ENCODE measurements around the gene OGDH.

OGDH gene

DNA sequence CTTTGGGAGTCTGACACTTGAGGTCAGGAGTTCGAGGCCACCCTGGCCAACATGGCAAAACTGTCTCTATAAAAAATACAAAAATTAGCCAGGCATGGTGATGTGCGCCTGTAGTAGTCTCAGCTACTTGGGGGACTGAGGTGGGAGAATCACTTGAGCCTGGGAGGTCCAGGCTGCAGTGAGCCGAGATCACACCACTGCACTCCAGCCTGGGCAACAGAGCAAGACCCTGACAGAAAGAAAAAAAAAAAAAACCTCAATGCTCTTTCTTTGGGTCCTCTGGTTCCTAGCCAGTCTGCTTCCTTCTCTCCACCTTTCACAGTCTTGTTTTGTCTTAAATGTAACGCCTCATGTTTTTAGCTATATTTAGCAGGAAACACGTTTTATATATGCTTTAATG, 9.4 kb downstream of the OGDH start:
- Histone ChIP-seq H2AFZ (ENCODE audit: low read depth, low read length) (no peak overlapping the region), H3K36me3 (ENCODE audit: insufficient read depth, low read length) (peaks cover 5% of the 10 kb centered on the region), H3K4me1 (ENCODE audit: insufficient read depth, low read length) (no peaks in the 10 kb centered on the region), H3K9me3 (ENCODE audit: low read length) (no peaks in the 10 kb centered on the region), H3K4me3 (ENCODE audit: low read length) (no peak overlapping the region), H3K27me3 (ENCODE audit: insufficient read depth, low read length) (no peaks in the 10 kb centered on the region)

- H3K9me3 ChIP-seq (ENCODE audit: low read length): no peaks in the 10 kb centered on the region
- H3K4me3 ChIP-seq (ENCODE audit: low read length): no peak overlapping the region
- H3K27me3 ChIP-seq (ENCODE audit: insufficient read depth, low read length): no peaks in the 10 kb centered on the region
- peaks cover 5% of the 10 kb centered on the region for H3K36me3 ChIP-seq (ENCODE audit: insufficient read depth, low read length)
- no peak overlapping the region for H2AFZ ChIP-seq (ENCODE audit: low read depth, low read length)
- no peaks in the 10 kb centered on the region for H3K4me1 ChIP-seq (ENCODE audit: insufficient read depth, low read length)
These were observed 10.1 kb downstream of the OGDH start for GRCh38 chr7:44616545-44616944.

DNA sequence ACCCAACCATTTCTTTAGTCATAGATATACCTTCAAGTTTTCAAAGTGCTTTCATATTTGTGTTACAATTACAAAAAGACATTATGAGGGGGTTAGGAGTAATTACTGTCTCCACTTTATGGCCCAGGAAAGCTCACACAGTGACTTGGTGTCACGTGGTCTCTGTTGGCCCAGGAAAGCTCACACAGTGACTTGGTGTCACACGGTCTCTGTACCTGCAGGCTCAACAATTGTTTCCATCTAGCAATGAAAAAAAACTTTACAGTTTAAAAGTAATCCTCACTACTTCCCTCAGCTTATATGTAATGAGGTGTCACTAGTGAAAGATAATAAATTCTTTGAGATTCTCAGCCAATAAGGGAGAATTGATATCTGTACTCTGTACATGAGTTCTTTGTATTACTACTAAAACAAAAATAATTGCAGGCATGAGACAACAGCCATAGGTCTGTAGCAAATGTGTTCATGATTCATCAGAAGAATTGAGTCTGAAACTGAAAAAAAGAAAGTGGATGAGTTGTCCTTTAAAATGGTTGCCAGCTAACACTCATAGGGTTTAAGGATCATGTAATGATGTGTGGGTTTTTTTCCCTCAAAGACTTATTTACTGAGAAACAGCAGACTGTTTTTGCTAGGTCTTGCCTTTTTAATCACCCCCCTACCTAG, 10.9 kb downstream of the OGDH start:
- H3K9me3 ChIP-seq (ENCODE audit: low read length): no peaks in the 10 kb centered on the region
- H3K27me3 ChIP-seq (ENCODE audit: insufficient read depth, low read length): no peaks in the 10 kb centered on the region

GRCh38 chr7:44618045-44618444, 11.6 kb downstream of the OGDH start:
- no peaks in the 10 kb centered on the region for H3K9me3 ChIP-seq (ENCODE audit: low read length)
- peaks cover 5% of the 10 kb centered on the region for H3K36me3 ChIP-seq (ENCODE audit: insufficient read depth, low read length)
- H3K27me3 ChIP-seq (ENCODE audit: insufficient read depth, low read length): no peaks in the 10 kb centered on the region
- no peak overlapping the region for H3K4me3 ChIP-seq (ENCODE audit: low read length)
- H2AFZ ChIP-seq (ENCODE audit: low read depth, low read length): no peak overlapping the region
- no peaks in the 10 kb centered on the region for H3K4me1 ChIP-seq (ENCODE audit: insufficient read depth, low read length)

More for the DNA sequence above, 10.9 kb downstream of the OGDH start:
- Histone ChIP-seq H2AFZ (ENCODE audit: low read depth, low read length) (no peak overlapping the region), H3K4me1 (ENCODE audit: insufficient read depth, low read length) (no peaks in the 10 kb centered on the region), H3K4me3 (ENCODE audit: low read length) (no peak overlapping the region), H3K36me3 (ENCODE audit: insufficient read depth, low read length) (peaks cover 5% of the 10 kb centered on the region)

GRCh38 chr7:44618753-44619152, 12.3 kb downstream of the OGDH start:
- Histone ChIP-seq H2AFZ (ENCODE audit: low read depth, low read length) (no peak overlapping the region), H3K27me3 (ENCODE audit: insufficient read depth, low read length) (no peaks in the 10 kb centered on the region), H3K9me3 (ENCODE audit: low read length) (no peaks in the 10 kb centered on the region), H3K4me1 (ENCODE audit: insufficient read depth, low read length) (no peaks in the 10 kb centered on the region), H3K36me3 (ENCODE audit: insufficient read depth, low read length) (peaks cover 5% of the 10 kb centered on the region), H3K4me3 (ENCODE audit: low read length) (no peak overlapping the region)

- no peaks in the 10 kb centered on the region for H3K4me1 ChIP-seq (ENCODE audit: insufficient read depth, low read length)
- no peak overlapping the region for H2AFZ ChIP-seq (ENCODE audit: low read depth, low read length)
- H3K4me3 ChIP-seq (ENCODE audit: low read length): no peak overlapping the region
- no peaks in the 10 kb centered on the region for H3K27me3 ChIP-seq (ENCODE audit: insufficient read depth, low read length)
- H3K9me3 ChIP-seq (ENCODE audit: low read length): no peaks in the 10 kb centered on the region
- H3K36me3 ChIP-seq (ENCODE audit: insufficient read depth, low read length): peaks cover 24% of the 10 kb centered on the region
These were observed 14.8 kb downstream of the OGDH start for GRCh38 chr7:44621034-44621749.

DNA sequence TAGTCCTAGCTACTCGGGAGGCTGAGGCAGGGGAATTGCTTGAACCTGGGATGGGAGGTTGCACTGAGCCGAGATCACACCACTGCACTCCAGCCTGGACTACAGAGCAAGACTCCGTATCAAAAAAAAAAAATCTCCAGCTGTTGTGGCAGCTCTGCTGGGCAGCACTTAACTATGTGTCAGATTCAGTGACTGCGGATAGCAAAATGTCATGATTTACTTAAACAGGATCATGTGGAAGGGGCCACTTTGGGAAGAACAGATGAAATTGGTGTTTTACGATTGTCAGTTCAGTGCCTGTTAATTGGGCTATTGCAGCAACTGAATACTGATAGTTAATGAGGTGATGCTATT, 15.3 kb downstream of the OGDH start:
- H3K9me3 ChIP-seq (ENCODE audit: low read length): no peaks in the 10 kb centered on the region
- peaks cover 30% of the 10 kb centered on the region for H3K36me3 ChIP-seq (ENCODE audit: insufficient read depth, low read length)
- H3K4me3 ChIP-seq (ENCODE audit: low read length): no peak overlapping the region
- H3K4me1 ChIP-seq (ENCODE audit: insufficient read depth, low read length): no peaks in the 10 kb centered on the region
- H2AFZ ChIP-seq (ENCODE audit: low read depth, low read length): no peak overlapping the region
- no peaks in the 10 kb centered on the region for H3K27me3 ChIP-seq (ENCODE audit: insufficient read depth, low read length)

DNA sequence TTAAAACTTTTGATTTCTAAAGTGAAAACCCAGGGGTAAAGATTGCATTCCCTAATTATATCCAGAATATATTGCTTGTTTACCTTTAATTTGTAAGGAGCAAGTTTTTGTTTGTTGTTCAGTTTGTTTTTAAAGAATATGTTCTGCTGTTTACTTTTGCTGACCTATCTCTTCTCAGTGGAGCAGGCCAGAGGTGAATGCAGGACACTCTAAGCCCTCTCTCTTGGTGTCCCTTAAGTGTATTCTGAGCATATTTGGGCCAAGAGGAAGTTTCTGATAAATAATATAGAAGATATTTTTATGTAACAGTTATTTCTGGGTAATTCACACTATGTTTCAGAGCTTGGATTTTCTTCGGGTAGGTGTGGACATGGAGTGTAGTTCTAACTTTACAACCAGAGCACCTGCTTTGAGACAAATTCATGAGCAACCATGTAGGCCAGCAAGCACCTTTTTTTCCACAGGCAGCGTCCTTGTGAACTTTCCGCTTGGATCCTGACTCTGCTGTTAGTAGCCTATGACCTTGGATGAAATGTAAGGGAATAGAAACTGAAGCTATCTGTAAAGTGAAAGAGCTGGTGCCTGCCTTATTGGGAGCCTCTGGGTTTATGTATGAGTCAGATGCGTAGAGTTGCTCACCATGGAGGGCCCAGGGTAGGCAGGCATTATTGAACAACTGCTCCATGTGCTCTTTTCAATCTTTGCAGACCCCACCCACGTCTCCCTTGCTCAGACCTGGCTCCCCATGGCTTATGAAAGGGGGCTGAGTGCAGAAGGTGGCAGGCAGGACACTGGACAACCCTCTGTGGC, 16.1 kb downstream of the OGDH start:
- Histone ChIP-seq H3K27me3 (ENCODE audit: insufficient read depth, low read length) (no peaks in the 10 kb centered on the region), H3K4me3 (ENCODE audit: low read length) (no peak overlapping the region), H3K9me3 (ENCODE audit: low read length) (no peaks in the 10 kb centered on the region), H2AFZ (ENCODE audit: low read depth, low read length) (no peak overlapping the region), H3K36me3 (ENCODE audit: insufficient read depth, low read length) (peaks cover 30% of the 10 kb centered on the region), H3K4me1 (ENCODE audit: insufficient read depth, low read length) (no peaks in the 10 kb centered on the region)

DNA sequence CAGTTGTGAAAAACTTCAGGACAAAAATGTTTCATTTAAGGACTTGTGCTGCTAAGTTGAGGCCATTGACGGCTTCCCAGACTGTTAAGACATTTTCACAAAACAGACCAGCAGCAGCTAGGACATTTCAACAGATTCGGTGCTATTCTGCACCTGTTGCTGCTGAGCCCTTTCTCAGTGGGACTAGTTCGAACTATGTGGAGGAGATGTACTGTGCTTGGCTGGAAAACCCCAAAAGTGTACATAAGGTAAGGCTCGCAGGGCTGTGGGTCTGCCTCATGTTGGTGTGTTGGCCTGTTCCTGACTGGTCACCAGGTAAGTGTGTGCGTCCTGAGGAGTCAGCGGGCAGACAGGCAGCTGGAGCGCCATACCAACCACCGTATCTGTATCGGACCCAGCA, 17.9 kb downstream of the OGDH start:
- H3K9me3 ChIP-seq (ENCODE audit: low read length): no peaks in the 10 kb centered on the region
- H3K27me3 ChIP-seq (ENCODE audit: insufficient read depth, low read length): no peaks in the 10 kb centered on the region
- H3K4me1 ChIP-seq (ENCODE audit: insufficient read depth, low read length): no peaks in the 10 kb centered on the region
- H3K36me3 ChIP-seq (ENCODE audit: insufficient read depth, low read length): peaks cover 25% of the 10 kb centered on the region
- no peak overlapping the region for H2AFZ ChIP-seq (ENCODE audit: low read depth, low read length)
- no peak overlapping the region for H3K4me3 ChIP-seq (ENCODE audit: low read length)

GRCh38 chr7:44625526-44626471, 19.4 kb downstream of the OGDH start:
- Histone ChIP-seq H3K27me3 (ENCODE audit: insufficient read depth, low read length) (no peaks in the 10 kb centered on the region), H2AFZ (ENCODE audit: low read depth, low read length) (no peak overlapping the region), H3K36me3 (ENCODE audit: insufficient read depth, low read length) (peaks cover 25% of the 10 kb centered on the region), H3K4me3 (ENCODE audit: low read length) (no peak overlapping the region), H3K4me1 (ENCODE audit: insufficient read depth, low read length) (peaks cover under 1% of the 10 kb centered on the region), H3K9me3 (ENCODE audit: low read length) (no peaks in the 10 kb centered on the region)

GRCh38 chr7:44626620-44627019, 20.2 kb downstream of the OGDH start:
- Histone ChIP-seq H3K9me3 (ENCODE audit: low read length) (no peaks in the 10 kb centered on the region), H2AFZ (ENCODE audit: low read depth, low read length) (no peak overlapping the region), H3K4me3 (ENCODE audit: low read length) (no peak overlapping the region), H3K27me3 (ENCODE audit: insufficient read depth, low read length) (no peaks in the 10 kb centered on the region), H3K4me1 (ENCODE audit: insufficient read depth, low read length) (peaks cover 8% of the 10 kb centered on the region), H3K36me3 (ENCODE audit: insufficient read depth, low read length) (peaks cover 25% of the 10 kb centered on the region)

DNA sequence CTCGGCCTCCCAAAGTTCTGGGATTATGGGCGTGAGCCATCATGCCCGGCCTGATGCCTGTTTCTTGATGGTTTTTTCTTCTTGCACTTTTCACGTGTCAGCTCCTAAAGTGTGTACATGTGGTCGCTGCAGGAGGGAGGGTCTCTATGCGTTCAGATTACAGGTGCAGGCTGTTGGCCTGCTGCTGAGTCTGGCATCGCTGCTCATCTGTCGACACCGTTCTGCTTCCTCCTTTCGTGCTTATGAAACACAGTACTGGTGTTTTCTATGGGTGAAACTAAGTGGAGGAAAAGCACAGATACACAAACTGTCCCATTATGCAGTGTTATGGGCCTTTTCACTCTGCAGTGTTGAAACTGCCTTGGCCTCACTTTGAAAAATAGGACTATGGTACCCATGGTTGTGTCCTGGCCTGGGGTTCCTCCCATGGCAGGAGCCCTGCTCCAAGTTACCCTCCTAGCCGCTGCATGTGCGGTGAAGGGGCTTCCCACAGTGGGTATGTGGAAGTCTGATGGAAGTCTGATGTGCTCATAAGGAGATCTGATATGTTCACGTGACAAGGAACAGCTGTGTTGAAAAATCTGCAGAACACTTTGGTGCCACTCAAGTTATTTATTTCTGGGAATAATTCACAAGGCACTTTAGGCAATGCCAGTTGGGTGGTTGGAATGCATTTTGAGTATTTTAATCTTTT, 23.5 kb downstream of the OGDH start:
- no peaks in the 10 kb centered on the region for H3K9me3 ChIP-seq (ENCODE audit: low read length)
- H3K4me1 ChIP-seq (ENCODE audit: insufficient read depth, low read length): peaks cover 14% of the 10 kb centered on the region
- no peak overlapping the region for H3K4me3 ChIP-seq (ENCODE audit: low read length)
- no peaks in the 10 kb centered on the region for H3K27me3 ChIP-seq (ENCODE audit: insufficient read depth, low read length)
- no peak overlapping the region for H2AFZ ChIP-seq (ENCODE audit: low read depth, low read length)
- H3K36me3 ChIP-seq (ENCODE audit: insufficient read depth, low read length): peaks cover 18% of the 10 kb centered on the region
